Gastroesophageal sphincter (tissue), 4 donors: Measurements from ENCODE around the gene ZNF19. TPM values are rescaled to one million over a fixed set of nuclear protein-coding genes. Genes with fewer than 3 reads are reported as not detected.
A peak's percentile ranks its signal among the peaks of the same experiment; 100 is the strongest.

Experiments
- ATAC-seq: fragments of 150-250 bp; one replicate; pipeline ENCODE4 v1.9.1; 2016; ENCODE audit warnings: mild to moderate bottlenecking, moderate library complexity
- H3K27ac ChIP-seq, 4 donors: fragments of 200-600 bp; sonication (generic) in 3 of 4; 1 replicate in 3 of 4; 2 replicates in 1 of 4; pipeline ENCODE4 v1.5.1; 2016 to 2019
- H3K27me3 ChIP-seq: fragments of 200-600 bp; sonication (generic); one replicate; pipeline ENCODE4 v1.5.1; 2019
- H3K36me3 ChIP-seq, 2 donors: fragments of 200-600 bp; sonication (generic); one replicate each; pipeline ENCODE4 v1.5.1; 2019; ENCODE audit warnings: control low read depth in 1 of 2
- H3K4me1 ChIP-seq, 3 donors: fragments of 200-600 bp; sonication (generic); 1 replicate in 2 of 3; 2 replicates in 1 of 3; pipeline ENCODE4 v1.5.1; 2016 to 2019; ENCODE audit warnings: control low read depth in 2 of 3
- H3K4me3 ChIP-seq, 2 donors: fragments of 200-600 bp; sonication (generic); one replicate each; pipeline ENCODE4 v1.5.1; 2019; ENCODE audit warnings: mild to moderate bottlenecking in 1 of 2, moderate library complexity in 1 of 2
- H3K9me3 ChIP-seq, 3 donors: fragments of 200-600 bp; sonication (generic); one replicate each; pipeline ENCODE4 v1.5.1; 2017 to 2019; ENCODE audit warnings: control low read depth in 2 of 3
- EP300 ChIP-seq: sonication (generic); formaldehyde crosslinking; IDR thresholded peaks from one replicate; pipeline ENCODE4 v1.6.1; 2017; ENCODE audit warnings: antibody characterized with exemption, mild to moderate bottlenecking
- POLR2A ChIP-seq, 2 donors: fragments of 450-650 bp; IDR thresholded peaks; one replicate each; pipeline ENCODE4 v1.6.1; 2017; ENCODE audit warnings: antibody characterized with exemption in 2 of 2, mild to moderate bottlenecking in 2 of 2, moderate library complexity in 1 of 2
- POLR2AphosphoS5 ChIP-seq: sonication (generic); formaldehyde crosslinking; IDR thresholded peaks from one replicate; pipeline ENCODE4 v1.6.1; 2017; ENCODE audit warnings: antibody characterized with exemption
- WGBS, 2 donors: methylation state at CpG; one replicate each; pipeline ENCODE4 v1.1.5; 2018; ENCODE audit warnings: low coverage in 1 of 2; 5-methylcytosine and 5-hydroxymethylcytosine counted together
- total RNA-seq, 4 donors: library from RNA; depleted of rRNA; stranded (reverse); fragments of >200 nt; gene quantifications; one replicate each; pipeline ENCODE4 v1.1.0, GENCODE V29; 2016
- TF ChIP-seq, protein P1 (sequence below), 4 experiments: fragments of 200-600 bp in 2 of 4; fragments of 450-650 bp in 2 of 4; sonication (generic) in 1 of 4; IDR thresholded peaks; one replicate each; pipeline ENCODE4 v1.5.1; 2017 to 2019; ENCODE audit warnings: antibody characterized with exemption in 4 of 4, mild to moderate bottlenecking in 2 of 4, moderate library complexity in 2 of 4

Gene ZNF19
- total RNA-seq, 4 donors from 2014 or later, result 2.2 to 7.6 (median 4.2) TPM

- Histone ChIP-seq H3K27ac (no peak overlapping the region), H3K4me1 (no peaks in the 10 kb centered on the region), H3K27me3 (peaks cover 36% of the 10 kb centered on the region), H3K9me3 (peaks cover 0 to 61% (median 0%) of the 10 kb centered on the region in 3 donors), H3K36me3 (peaks cover 0 to 5% of the 10 kb centered on the region in 2 donors), H3K4me3 (no peak overlapping the region)
- no CpG with 5 or more reads among the region's 71 CpGs for WGBS, 2 donors
- TF ChIP-seq, protein P1, sequence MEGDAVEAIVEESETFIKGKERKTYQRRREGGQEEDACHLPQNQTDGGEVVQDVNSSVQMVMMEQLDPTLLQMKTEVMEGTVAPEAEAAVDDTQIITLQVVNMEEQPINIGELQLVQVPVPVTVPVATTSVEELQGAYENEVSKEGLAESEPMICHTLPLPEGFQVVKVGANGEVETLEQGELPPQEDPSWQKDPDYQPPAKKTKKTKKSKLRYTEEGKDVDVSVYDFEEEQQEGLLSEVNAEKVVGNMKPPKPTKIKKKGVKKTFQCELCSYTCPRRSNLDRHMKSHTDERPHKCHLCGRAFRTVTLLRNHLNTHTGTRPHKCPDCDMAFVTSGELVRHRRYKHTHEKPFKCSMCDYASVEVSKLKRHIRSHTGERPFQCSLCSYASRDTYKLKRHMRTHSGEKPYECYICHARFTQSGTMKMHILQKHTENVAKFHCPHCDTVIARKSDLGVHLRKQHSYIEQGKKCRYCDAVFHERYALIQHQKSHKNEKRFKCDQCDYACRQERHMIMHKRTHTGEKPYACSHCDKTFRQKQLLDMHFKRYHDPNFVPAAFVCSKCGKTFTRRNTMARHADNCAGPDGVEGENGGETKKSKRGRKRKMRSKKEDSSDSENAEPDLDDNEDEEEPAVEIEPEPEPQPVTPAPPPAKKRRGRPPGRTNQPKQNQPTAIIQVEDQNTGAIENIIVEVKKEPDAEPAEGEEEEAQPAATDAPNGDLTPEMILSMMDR (IDR thresholded peaks at IDR 0.05), result peak in 1 of 4 experiments; percentile 47
- TF ChIP-seq POLR2AphosphoS5, result no peak
- no peak for ATAC-seq
Measured at GRCh38 chr16:71441348-71442050, 47.6 kb downstream of the ZNF19 start.

- peaks cover 43% of the 10 kb centered on the region for H3K27me3 ChIP-seq
- 57 to 60% methylated on average over 11 to 19 of the region's 25 CpGs for WGBS, 2 donors
- H3K27ac ChIP-seq, result no peak overlapping the region
- TF ChIP-seq, protein P1 (IDR thresholded peaks at IDR 0.05), result no peak
- TF ChIP-seq EP300, result no peak
- TF ChIP-seq POLR2A (IDR thresholded peaks at IDR 0.05), result no peak
- no peak for TF ChIP-seq POLR2AphosphoS5
- H3K36me3 ChIP-seq, result no peaks in the 10 kb centered on the region
- H3K4me1 ChIP-seq, result no peaks in the 10 kb centered on the region
- peaks cover 0 to 54% (median 0%) of the 10 kb centered on the region in 3 donors for H3K9me3 ChIP-seq
- ATAC-seq, result no peak
- no peak overlapping the region for H3K4me3 ChIP-seq
Measured at GRCh38 chr16:71440669-71441347, 48.3 kb downstream of the ZNF19 start.

- Histone ChIP-seq H3K4me1 (no peaks in the 10 kb centered on the region), H3K4me3 (no peak overlapping the region), H3K36me3 (no peaks in the 10 kb centered on the region), H3K9me3 (peaks cover 0 to 41% (median 0%) of the 10 kb centered on the region in 3 donors), H3K27me3 (peaks cover 43% of the 10 kb centered on the region), H3K27ac (no peak overlapping the region)
- 38% methylated on average over 3 of the region's 3 CpGs; no CpG with 5 or more reads in 1 of the 2 donors for WGBS, 2 donors
- ATAC-seq, result no peak
- TF ChIP-seq POLR2A (IDR thresholded peaks at IDR 0.05) (no peak), POLR2AphosphoS5 (no peak), EP300 (no peak)
- TF ChIP-seq, protein P1 (IDR thresholded peaks at IDR 0.05), result no peak
Measured at GRCh38 chr16:71439523-71439922, 49.6 kb downstream of the ZNF19 start.

DNA sequence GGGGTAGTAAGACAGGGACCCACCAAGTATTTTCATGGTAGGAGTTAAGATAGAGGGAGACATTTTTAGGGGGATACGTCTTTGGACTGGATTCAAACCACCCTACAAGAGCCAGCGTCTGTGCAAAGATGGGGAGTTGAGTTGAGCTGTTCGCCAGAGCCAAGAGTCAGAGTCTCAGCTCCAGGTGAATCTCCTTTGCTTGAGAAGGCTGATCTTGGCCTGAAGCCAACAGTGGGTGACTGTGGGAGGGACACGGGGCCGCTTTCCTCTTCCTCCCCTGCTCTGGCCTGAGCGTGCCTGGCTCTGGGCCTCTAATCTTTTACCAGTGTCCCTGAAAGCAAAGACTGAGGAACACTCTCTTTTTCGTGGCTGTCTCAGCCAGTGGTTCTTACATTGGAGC is 52.7 kb downstream of the ZNF19 start:
- WGBS, 2 donors, result 64 to 73% methylated on average over 3 to 4 of the region's 7 CpGs
- Histone ChIP-seq H3K4me1 (no peaks in the 10 kb centered on the region), H3K27me3 (peaks cover 38% of the 10 kb centered on the region), H3K4me3 (no peak overlapping the region), H3K36me3 (no peaks in the 10 kb centered on the region), H3K27ac (no peak overlapping the region), H3K9me3 (peaks cover 0 to 11% (median 0%) of the 10 kb centered on the region in 3 donors)
- ATAC-seq, result no peak
- TF ChIP-seq, protein P1 (IDR thresholded peaks at IDR 0.05), result no peak
- TF ChIP-seq EP300, result no peak

GRCh38 chr16:71432906-71433305 is 56.2 kb downstream of the ZNF19 start:
- Histone ChIP-seq H3K36me3 (no peaks in the 10 kb centered on the region), H3K27ac (no peak overlapping the region), H3K9me3 (peaks cover 0 to 15% (median 0%) of the 10 kb centered on the region in 3 donors), H3K27me3 (peaks cover 44% of the 10 kb centered on the region), H3K4me1 (no peaks in the 10 kb centered on the region), H3K4me3 (no peak overlapping the region)
- 86% methylated on average over 5 of the region's 6 CpGs; no CpG with 5 or more reads in 1 of the 2 donors for WGBS, 2 donors
- TF ChIP-seq, protein P1 (IDR thresholded peaks at IDR 0.05), result no peak
- no peak for TF ChIP-seq POLR2AphosphoS5
- TF ChIP-seq EP300, result no peak
- no peak for TF ChIP-seq POLR2A (IDR thresholded peaks at IDR 0.05)
- no peak for ATAC-seq
